ENCODE results near the gene NCBP1.

DNA sequence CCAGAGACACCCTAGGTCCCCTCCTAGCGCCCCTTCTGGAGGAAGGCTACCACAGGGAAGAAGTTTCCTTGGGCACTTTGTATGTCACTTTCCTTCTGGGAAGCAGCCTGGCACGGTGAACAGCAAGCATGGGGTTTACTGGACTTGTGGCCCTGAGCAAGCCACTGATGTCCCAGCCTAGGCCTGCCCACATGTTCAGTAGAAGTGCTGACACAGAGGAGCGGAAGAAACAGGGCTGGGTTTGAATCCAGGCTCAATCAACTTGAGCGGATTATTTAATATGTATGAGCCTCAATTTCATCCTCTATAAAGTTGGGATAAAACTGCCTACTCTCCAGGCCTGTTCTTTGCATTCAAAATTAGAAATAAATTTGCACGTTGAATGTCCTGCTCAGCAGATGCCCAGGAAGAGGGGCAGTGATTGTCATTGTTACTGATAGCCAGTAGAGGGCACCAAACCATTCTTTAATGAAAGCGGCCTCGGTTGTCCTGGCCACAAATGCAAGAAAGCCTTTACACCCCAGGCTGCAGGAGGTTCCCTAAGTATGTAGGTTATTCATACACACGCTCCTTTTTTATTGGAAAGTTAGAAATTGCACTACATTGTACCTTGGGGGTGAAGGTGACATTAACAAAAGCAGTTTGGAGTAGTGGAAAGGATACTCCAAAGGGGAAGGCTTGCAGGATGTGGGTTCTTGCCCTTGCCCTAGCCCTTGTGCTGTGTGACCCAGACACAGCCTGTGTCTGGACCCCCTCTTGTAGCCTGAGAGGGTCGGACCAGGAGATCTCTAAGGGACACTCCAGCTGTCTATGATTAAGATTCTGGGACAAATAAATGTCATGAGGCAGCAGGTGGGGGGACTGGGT lies 77.0 kb downstream of the NCBP1 start:
- no peak for TF ChIP-seq SUZ12 (IDR thresholded peaks at IDR 0.05; ENCODE audit: extremely low read depth, insufficient read depth, insufficient read length)
- TF ChIP-seq YY1 (IDR thresholded peaks at IDR 0.05; ENCODE audit: insufficient read depth, insufficient read length), result no peak

All from NT2/D1 (cell line).